Measurements from ENCODE around the gene FMNL3.

DNA sequence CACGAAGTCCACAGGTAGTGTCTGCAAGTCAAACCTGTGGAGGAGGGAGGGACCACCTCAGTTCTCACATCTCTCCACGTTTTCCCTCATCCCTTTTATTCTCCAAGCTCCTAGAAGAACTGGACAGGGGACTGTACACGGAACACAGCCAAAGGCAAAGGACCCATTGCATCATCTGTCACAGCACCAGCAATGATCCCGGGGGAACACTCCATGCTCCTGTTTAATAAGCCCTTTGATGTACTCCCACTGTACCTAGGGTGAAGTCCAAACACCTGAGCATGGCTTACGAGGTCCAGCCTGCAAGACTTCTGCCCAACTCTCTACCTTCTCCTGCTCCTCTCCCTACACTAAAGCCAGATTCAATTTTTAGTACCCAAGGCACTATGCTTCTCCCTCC, 57.3 kb downstream of the FMNL3 start:
- TF ChIP-seq, protein P1, sequence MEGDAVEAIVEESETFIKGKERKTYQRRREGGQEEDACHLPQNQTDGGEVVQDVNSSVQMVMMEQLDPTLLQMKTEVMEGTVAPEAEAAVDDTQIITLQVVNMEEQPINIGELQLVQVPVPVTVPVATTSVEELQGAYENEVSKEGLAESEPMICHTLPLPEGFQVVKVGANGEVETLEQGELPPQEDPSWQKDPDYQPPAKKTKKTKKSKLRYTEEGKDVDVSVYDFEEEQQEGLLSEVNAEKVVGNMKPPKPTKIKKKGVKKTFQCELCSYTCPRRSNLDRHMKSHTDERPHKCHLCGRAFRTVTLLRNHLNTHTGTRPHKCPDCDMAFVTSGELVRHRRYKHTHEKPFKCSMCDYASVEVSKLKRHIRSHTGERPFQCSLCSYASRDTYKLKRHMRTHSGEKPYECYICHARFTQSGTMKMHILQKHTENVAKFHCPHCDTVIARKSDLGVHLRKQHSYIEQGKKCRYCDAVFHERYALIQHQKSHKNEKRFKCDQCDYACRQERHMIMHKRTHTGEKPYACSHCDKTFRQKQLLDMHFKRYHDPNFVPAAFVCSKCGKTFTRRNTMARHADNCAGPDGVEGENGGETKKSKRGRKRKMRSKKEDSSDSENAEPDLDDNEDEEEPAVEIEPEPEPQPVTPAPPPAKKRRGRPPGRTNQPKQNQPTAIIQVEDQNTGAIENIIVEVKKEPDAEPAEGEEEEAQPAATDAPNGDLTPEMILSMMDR (IDR thresholded peaks at IDR 0.05): no peak
- no peak for TF ChIP-seq POLR2AphosphoS5 (IDR thresholded peaks at IDR 0.05; ENCODE audit: insufficient read depth in 1 of 2, low read depth in 1 of 2)
- TF ChIP-seq POLR2A (IDR thresholded peaks at IDR 0.05): no peak

All from vagina (tissue), 2 donors.